ENCODE data around the gene MROH7.

GRCh38 chr1:54611621-54612020 lies 30.0 kb upstream of the MROH7 start:
- no peak for TF ChIP-seq CTCF (IDR thresholded peaks at IDR 0.05)
- TF ChIP-seq POLR2A (IDR thresholded peaks at IDR 0.05): no peak
